GM19238 (cell line): Measurements from ENCODE around the gene IMPA2.
"Not testable (repeated sequence)": the region's sequence is repeated elsewhere in the genome, so short reads cannot be mapped to it uniquely, and the experiment has no call there.

ENCODE experiments used
- DNase-seq: peaks from one replicate; pipeline ENCODE4 v3.0.0; 2011; ENCODE audit warnings: low spot score; ENCODE audit not compliant: insufficient read length

Gene IMPA2

DNA sequence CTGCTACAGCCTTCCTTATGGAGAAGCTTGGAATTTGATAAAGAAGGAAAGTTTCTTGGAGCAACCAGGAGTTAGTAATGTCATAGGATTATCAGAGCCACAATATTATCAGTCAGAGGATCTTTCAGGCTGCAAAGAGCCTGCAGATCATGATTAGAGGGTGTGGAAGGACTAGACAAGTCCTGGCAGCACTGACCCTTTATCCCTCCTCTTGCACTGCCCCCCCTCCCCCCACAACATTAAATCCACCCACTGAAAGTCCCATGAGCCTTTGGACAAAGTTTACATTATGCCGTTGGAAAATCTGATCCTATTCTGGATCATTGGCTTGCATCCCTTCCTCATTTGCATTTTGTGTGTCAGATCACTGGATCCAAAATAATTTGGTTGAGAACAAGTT lies 18.7 kb upstream of the IMPA2 start:
- no peak for DNase-seq

DNA sequence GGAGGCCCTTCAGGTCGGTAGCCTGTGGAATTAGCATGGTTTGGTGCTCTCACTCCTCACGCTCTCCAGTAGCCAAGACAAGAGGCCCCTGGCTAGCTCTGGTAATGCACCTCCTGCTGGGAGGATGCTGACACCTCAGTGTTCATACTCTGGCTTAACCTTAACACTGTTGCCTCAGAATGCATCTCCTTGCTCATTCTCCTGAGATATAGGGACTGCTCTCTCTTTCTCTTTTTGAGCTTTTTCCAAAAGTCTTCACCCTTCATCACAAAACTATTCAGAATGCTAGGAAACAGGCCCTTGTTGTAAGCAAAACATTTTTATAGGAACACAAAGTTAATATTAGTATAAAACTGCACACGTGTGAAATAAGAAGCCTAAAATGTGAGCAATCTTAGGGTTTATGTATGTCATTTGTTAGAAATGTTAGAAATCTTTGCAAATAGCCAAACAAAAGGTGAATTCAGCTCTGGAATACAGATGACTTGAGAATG lies 17.3 kb upstream of the IMPA2 start:
- no peak for DNase-seq

DNA sequence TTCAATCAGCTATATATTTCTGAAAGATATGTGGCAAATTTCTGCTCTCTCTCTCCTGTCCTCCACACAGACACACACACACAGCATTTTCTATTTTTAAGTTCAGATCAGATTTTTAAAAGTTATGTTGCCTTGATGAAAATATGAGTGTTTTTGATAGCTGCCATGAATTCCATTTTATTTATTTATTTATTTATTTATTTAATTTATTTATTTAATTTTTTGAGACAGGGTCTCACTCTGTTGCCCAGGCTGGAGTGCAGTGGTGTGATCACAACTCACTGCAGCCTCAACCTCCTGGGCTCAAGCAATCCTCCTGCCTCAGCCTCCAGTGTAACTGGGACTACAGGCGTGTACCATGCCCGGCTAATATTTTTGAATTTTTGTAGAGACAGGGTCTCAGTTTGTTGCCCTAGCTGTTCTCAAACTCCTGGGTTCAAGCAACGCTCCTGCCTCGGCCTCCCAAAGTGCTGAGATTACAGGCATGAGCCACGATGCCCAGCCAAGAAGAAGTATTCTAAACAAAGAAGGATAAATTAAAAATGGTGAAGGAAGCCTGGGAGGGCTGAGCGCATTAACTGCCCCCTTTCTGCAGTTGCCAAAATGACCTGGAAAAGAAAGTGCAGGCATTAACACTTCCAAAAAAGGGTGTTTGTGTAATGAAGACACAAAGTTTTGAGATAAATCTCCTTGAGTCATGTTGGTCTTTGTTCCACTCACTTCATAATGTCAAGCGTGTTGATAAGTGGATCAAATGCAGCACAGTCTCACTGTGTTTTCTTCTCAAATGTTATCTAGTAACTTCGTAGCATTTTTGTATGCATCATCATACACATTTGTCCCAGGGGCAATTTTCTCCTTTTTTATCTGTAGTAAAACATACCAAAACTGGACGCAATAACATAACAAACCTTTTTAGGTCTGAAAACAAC lies 11.1 kb upstream of the IMPA2 start:
- DNase-seq: no peak

DNA sequence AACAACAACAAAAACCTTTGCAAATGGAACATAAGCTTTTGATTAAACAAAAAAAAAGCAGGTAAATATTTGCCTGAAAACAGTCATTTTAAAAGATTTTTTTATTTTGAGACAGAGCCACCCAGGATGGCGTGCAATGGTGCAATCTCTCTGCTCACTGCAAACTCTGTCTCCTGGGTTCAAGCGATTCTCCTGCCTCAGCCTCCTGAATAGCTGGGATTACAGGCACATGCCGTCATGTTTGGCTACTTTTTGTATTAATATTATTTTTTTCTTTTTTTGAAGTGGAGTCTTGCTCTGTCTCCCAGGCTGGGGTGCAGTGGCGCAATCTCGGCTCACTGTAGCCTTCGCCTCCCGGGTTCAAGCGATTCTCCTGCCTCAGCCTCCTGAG lies 10.5 kb upstream of the IMPA2 start:
- not testable (repeated sequence) for DNase-seq

DNA sequence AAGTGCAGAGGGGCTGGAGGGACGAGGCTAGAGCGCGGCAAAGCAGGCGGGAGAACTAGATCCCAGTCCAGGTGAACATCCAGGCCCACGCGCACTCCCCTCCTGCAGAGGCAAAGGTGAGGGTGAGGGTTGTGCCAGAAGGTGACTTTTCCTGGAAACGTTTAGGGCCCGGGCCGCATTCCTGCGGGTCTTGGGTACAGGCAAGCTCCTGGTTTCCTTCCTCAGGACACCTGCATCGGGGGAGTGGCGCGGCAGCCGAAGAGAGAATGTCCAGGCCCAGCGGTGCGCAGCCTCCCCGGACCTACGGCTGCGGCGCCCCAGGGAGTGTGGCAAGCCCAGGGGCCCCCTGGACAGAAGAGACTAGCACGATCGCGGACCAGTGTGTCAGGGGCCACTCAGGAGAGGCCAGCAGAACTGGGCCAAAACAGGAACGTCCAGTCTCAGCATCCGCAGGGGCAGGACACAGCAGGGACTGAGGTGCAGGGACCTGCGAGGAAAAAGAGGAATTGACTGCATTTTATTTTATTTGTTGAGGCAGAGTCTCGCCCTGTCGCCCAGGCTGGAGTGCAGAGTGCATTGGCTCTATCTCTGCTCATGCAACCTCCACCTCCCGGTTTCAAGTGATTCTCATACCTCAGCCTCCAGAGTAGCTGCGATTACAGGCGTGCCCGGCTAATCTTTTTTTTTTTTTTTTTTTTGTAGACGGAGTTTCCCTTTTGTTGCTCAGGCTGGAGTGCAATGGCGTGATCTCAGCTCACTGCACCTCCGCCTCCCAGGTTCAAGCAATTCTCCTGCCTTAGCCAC lies 8.7 kb upstream of the IMPA2 start:
- no peak for DNase-seq

DNA sequence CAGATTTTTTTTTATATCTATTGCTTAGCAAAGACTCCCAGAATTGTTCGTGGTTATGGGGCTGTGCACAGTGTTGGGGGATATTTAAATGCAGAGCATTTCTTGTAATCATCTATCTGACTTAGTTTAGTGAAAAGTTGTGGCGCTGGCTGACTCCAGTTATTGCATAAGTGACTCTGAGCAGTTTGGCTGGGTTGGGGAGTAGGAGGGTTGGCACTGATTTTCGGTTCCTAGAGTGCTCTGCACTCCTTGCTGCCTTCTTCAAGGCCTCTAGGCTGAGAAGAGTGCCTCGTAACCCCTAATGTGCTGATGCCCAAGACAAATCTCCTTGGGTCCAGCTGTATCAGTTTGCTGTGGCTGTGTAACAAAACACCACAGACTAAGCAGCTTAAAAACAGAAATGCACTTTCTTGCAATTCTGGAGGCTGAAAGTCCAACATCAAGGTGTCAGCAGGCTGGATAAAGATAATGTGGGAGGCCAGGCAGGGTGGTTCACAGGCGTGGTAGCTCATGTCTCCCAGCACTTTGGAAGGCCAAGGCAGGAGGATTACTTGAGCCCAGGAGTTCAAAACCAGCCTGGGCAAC lies 6.5 kb upstream of the IMPA2 start:
- DNase-seq: no peak

DNA sequence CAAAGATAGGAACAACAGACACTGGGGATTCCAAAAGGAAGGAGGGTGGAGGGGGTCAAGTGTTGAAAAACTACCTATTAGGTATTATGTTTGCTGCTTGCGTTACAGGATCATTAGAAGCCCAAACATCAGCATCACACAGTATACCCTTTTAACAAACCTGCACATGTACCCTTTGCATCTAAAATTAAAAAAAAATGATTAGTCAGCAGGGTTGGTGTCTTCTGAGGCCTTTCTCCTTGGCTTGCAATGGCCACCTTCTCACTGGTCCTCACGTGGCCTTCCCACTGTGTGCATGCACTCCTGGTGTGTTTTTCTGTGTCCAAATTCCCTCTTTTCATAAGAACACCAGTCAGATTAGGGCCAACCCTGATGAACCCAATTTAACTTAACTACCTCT lies 5.6 kb upstream of the IMPA2 start:
- no peak for DNase-seq

DNA sequence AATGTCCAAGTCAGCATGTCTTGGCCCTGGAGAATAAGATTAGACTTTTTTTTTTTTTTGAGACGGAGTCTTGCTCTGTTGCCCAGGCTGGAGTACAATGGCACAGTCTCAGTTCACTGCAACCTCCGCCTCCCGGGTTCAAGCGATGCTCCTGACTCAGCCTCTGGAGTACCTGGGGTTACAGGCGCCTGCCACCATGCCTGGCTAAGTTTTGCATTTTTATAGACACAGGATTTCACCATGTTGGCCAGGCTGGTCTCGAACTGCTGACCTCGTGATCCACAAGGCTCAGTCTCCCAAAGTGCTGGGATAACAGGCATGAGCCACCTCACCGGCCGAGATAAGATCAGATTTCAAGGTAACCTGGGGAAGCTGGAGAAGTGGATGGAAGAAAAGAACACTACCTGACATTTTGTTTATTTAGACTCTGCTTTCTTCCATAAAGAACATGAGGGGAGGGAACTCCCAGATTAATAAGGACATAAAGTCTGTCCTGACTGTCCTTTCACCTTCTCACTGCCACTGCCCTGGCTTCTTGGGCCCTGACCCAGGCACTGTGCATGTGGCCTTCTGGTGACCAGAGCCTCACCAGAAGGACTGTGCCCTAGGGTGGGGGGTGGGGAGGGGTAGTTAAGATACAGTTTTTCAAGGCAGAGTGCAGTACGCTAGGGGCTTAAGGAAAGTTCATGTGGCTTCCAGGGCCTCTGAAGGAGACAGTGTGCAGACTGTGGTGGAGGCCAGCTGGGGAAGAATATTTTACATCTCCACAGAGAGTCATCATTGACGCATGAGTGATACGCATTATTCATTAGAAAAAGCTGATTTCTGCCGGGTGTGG lies 4.8 kb upstream of the IMPA2 start:
- no peak for DNase-seq

DNA sequence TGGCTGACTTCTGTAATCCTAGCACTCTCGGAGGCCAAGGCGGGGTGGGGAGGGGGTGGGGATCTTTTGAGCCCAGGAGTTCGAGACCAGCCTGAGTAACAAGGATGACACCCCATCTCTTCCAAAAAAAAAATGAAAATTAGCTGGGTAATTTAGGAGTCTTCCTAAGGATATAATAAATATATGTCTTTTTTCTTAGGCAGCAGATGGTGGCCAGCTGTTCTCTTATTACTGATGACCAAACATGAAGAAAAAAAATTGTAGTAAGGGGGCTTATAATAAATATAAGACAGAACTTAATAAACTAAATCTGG lies 4.2 kb upstream of the IMPA2 start:
- DNase-seq: no peak

DNA sequence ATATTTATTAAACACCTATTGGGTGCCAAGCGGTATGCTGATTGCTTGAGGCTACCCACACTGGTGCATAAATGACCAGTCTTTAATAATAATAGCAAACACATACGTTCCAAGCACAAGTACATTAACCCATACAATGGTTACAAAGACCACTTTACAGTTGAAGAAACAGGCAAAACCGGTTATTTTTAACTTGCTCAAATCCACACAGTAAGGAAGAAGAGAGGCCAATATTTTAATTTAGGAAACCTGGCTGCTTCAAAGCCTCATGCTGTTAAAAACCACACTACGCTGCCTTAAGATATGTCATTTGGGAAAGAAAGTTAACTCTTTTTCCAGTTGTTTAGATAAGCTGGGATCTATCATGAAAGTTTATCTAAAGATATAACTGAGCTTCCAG lies 2.4 kb upstream of the IMPA2 start:
- DNase-seq: no peak

DNA sequence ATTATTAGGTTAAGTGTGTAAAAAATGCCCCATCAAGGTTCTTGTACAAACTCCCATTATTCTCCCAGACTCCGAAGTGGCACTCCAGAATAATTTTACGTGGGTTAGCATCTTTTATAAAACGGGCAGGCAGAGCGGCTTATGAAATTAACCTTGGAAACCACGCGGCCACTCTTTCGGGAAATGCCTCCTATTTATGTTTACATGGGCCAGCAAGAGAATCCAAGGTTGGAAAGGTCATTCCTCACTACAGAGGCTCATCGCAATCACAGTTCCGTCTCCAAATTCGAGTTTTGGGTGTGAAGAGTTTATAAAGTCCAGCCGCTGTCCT lies 1.2 kb upstream of the IMPA2 start:
- no peak for DNase-seq

DNA sequence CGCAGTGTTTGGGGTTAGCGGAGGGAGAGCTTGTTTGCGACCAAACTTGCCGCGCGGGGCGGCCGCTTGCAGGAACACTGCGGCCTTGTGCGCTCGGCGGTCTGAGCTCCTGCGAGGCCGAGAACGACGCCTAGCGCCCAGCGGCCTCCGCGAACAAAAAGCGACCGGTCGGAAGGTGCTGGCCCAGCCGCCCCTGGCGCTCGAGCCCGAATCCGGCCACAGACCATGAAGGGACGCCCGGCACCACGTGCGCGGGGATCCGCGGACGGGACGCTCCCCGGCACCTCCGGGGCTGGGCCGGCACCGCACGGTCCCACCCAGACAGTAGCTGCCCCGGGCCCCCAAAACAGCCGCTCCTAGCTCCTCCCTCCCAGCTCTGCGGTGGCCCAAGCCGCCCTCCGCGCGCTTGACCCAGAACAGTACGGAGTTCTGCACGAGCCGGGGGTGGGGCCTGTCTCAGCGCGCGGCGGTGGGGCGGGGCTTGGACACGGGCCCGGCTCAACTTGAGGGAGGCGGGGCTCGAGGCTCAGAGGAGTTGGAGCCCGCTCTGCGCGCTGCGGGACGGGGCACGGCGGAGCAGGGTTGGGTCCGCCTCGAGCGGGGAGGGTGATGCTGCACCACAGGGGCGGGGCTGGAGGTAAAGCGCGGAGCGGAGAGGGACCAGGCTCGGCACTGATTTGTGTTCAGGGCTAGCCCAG lies 664 bp upstream of the IMPA2 start:
- DNase-seq: peak; percentile 40

DNA sequence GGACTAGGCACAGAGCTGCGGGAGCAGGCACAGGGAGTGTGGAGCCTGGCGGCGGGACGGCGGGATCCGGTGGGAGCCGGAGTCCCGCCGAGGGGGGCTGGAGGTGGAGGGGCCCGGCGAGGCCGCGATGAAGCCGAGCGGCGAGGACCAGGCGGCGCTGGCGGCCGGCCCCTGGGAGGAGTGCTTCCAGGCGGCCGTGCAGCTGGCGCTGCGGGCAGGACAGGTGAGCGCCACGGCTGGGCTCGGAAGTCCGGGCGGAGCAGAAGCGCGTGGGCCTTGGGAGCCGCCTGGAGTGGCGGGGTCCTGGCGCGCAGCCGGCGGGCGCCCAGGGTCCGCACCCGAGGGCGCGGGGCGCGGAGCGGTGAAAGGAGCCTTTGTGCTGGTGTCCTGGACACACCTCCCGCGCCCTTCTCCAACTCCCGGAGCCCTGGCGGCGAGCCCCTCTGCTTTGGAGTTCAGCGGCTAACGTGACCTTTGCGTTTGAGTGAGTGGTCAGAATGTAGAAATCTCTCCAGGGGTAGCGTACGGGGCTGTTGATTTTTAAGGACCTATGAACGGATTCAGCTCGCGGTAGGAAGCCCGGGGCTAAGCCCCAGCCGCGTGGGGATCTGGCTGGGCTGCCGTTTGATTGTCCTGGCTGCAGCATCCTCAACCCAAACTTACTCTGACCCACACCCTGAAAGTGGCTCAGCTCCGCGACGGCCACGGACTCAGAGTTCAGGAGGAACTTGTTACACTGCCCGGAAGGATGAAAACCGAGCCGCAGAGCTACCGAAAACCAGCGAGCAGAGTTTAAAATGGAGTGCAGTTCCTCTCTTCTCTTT lies 448 bp downstream of the IMPA2 start:
- no peak for DNase-seq

DNA sequence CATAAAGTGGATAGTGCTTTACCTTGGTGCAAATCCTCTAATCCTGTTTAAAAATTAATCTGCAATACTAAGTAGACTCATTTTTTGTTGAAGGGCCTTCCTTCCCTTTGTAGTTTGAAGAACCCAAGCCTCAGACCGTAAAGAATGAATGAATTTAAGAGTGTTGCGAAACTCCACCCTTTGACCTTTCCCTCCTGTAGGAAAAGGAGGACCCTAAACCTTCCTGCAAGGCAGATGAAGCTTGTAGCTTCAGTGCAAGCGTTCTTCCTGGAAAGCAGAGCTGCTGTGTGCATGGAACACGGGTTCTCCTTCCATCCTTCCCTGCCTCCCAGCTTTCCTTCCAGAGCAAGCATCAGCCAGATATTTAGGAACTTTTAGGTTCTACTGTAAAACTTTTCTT lies 1.7 kb downstream of the IMPA2 start:
- no peak for DNase-seq

DNA sequence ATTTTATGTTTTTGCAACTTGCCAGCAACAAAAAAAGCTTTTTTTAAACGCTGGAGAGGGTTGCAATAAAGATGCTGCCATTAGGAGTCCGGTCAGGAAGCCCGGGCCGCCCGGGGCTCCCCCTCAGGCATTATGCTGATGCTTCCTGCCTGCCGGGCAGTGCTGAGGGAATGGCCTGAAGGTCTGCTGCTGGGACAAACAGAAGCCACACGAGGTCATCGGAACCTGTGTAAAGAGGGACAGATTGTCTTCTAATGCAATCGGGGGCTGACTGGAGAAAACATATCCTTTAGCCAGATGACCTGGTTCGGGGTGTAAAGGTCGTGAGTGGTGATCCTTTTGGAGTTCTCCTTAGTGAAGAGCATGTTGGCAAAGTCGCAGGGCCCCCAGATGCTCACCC lies 2.3 kb downstream of the IMPA2 start:
- DNase-seq: no peak

DNA sequence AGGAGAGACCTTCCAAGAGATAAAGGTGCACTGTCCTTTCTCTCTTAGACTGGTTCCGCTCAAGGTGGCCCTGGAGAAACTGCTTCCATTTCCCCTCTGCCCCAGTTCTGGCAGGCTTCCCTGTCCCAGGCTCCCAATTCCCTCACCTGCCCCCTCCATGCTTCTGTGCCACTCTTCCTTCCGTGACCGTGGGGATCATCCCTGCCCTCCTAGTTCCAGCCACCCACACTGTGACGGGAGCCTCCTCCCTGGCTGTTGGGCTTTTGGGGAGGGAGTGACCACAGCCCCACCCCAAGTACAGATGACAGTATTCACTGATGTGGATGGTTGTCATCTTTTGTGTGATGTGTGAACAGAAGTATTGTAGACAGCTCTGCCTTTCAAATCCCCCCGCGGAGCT lies 2.8 kb downstream of the IMPA2 start:
- no peak for DNase-seq

DNA sequence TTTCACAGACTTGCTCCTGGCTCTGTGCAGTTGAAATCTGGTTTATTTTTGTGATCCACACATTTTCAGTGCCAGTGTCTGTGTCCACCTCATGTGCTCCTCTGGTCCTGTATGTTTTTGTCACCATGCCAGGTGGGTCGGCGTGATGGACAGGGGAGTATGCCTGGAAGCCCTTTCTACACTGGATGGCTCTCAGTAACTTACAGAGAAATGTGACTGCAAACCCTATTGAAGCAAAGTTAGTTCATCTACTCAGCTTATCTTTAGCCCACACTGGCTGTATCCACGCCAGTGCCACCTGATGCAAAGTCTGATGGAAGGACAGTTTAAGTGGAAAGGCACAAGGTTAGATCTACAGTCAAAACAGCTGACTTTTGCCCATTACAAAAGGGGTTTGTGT lies 4.3 kb downstream of the IMPA2 start:
- no peak for DNase-seq

DNA sequence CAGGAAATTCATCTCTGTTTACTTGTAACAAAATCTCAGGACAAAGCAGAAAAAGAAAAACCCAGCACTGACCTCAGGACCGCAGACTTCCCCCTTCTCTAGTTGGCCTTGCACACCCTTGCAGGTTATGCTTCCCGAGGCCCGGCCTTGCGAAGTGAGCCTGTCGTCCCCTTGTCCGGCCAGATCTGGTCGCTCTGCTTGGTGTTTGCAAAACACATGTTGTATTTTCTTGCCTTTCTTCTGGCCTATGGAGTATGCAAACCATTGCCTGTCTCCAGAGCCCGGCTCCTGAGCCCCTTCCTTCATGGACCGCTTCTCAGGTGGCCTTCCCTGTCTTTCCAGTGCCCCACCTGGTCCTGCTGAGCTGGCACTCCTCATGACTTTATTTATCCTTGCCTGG lies 4.8 kb downstream of the IMPA2 start:
- no peak for DNase-seq

DNA sequence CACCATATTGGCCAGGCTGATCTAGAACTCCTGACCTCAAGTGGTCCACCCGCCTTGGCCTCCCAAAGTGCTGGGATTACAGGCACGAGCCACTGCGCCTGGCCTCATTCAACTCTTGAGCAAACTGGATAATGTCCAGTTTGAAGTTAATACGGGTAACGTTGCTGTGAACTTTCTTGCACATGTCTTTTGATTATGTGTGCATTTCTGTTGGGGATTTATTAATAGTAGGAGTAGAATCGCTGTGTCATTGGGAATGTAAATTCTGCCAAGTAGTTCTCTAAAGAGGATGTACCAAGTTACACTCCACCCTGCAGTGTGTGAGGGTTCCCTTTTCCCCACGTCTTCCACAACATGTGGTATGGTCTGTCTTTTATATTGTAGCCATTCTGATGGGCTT lies 6.2 kb downstream of the IMPA2 start:
- DNase-seq: no peak

DNA sequence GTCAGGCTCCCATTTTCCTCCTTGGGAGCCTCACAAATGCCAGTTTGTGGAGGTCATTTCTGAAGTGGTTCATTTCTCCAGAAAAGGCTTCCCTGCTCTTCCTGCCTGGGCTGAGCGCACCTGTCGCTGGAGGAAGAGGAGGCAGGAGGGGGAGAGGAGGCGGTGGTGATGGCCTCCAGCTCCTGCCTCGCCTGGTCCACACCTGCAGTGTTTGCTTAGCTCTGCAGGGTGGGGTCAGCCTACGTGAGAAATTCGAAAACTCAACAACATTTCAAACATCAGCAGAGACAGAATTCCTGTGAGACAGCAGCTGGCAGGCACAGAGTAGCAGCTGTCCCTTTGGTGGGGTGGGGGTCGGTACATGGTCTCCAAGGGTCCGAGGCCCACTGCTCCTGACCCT lies 7.9 kb downstream of the IMPA2 start:
- DNase-seq: no peak
